Measurements from ENCODE around the gene ARMH3.

- no peak for TF ChIP-seq CTCF (IDR thresholded peaks at IDR 0.05; ENCODE audit: low read depth, low read length, poor library complexity, severe bottlenecking)
- no peak for TF ChIP-seq EZH2phosphoT487 (IDR thresholded peaks at IDR 0.05; ENCODE audit: borderline replicate concordance, low read length)
Observed at GRCh38 chr10:101922846-101923245, 133.1 kb downstream of the ARMH3 start.

Measured in DOHH2 (cell line).